Gastroesophageal sphincter (tissue), 4 donors: Measurements from ENCODE around the gene TBC1D9. TPM values are rescaled to one million over a fixed set of nuclear protein-coding genes. Genes with fewer than 3 reads are reported as not detected.

ENCODE experiments used
- ATAC-seq: fragments of 150-250 bp; one replicate; pipeline ENCODE4 v1.9.1; 2016; ENCODE audit warnings: mild to moderate bottlenecking, moderate library complexity
- H3K27ac ChIP-seq, 4 donors: fragments of 200-600 bp; sonication (generic) in 3 of 4; 1 replicate in 3 of 4; 2 replicates in 1 of 4; pipeline ENCODE4 v1.5.1; 2016 to 2019
- H3K27me3 ChIP-seq: fragments of 200-600 bp; sonication (generic); one replicate; pipeline ENCODE4 v1.5.1; 2019
- H3K36me3 ChIP-seq, 2 donors: fragments of 200-600 bp; sonication (generic); one replicate each; pipeline ENCODE4 v1.5.1; 2019; ENCODE audit warnings: control low read depth in 1 of 2
- H3K4me1 ChIP-seq, 3 donors: fragments of 200-600 bp; sonication (generic); 1 replicate in 2 of 3; 2 replicates in 1 of 3; pipeline ENCODE4 v1.5.1; 2016 to 2019; ENCODE audit warnings: control low read depth in 2 of 3
- H3K4me3 ChIP-seq, 2 donors: fragments of 200-600 bp; sonication (generic); one replicate each; pipeline ENCODE4 v1.5.1; 2019; ENCODE audit warnings: mild to moderate bottlenecking in 1 of 2, moderate library complexity in 1 of 2
- H3K9me3 ChIP-seq, 3 donors: fragments of 200-600 bp; sonication (generic); one replicate each; pipeline ENCODE4 v1.5.1; 2017 to 2019; ENCODE audit warnings: control low read depth in 2 of 3
- CTCF ChIP-seq, 4 experiments: fragments of 200-600 bp in 2 of 4; fragments of 450-650 bp in 2 of 4; sonication (generic) in 1 of 4; IDR thresholded peaks; one replicate each; pipeline ENCODE4 v1.5.1; 2017 to 2019; ENCODE audit warnings: antibody characterized with exemption in 4 of 4, mild to moderate bottlenecking in 2 of 4, moderate library complexity in 2 of 4
- EP300 ChIP-seq: sonication (generic); formaldehyde crosslinking; IDR thresholded peaks from one replicate; pipeline ENCODE4 v1.6.1; 2017; ENCODE audit warnings: antibody characterized with exemption, mild to moderate bottlenecking
- POLR2A ChIP-seq, 2 donors: fragments of 450-650 bp; IDR thresholded peaks; one replicate each; pipeline ENCODE4 v1.6.1; 2017; ENCODE audit warnings: antibody characterized with exemption in 2 of 2, mild to moderate bottlenecking in 2 of 2, moderate library complexity in 1 of 2
- POLR2AphosphoS5 ChIP-seq: sonication (generic); formaldehyde crosslinking; IDR thresholded peaks from one replicate; pipeline ENCODE4 v1.6.1; 2017; ENCODE audit warnings: antibody characterized with exemption
- WGBS, 2 donors: methylation state at CpG; one replicate each; pipeline ENCODE4 v1.1.5; 2018; ENCODE audit warnings: low coverage in 1 of 2; 5-methylcytosine and 5-hydroxymethylcytosine counted together
- total RNA-seq, 4 donors: library from RNA; depleted of rRNA; stranded (reverse); fragments of >200 nt; gene quantifications; one replicate each; pipeline ENCODE4 v1.1.0, GENCODE V29; 2016

The TBC1D9 gene
- total RNA-seq, 4 donors from 2014 or later, result 10.9 to 23.8 (median 16.6) TPM

GRCh38 chr4:140704964-140705363 lies 51.2 kb downstream of the TBC1D9 start:
- H3K36me3 ChIP-seq, result peaks cover 0 to 12% of the 10 kb centered on the region in 2 donors
- TF ChIP-seq EP300, result no peak
- no peak for TF ChIP-seq CTCF (IDR thresholded peaks at IDR 0.05)
- no peak for TF ChIP-seq POLR2AphosphoS5
- no peak for TF ChIP-seq POLR2A (IDR thresholded peaks at IDR 0.05)
- no peak overlapping the region for H3K4me3 ChIP-seq
- no peaks in the 10 kb centered on the region for H3K9me3 ChIP-seq
- no peak overlapping the region for H3K27ac ChIP-seq
- no peaks in the 10 kb centered on the region for H3K27me3 ChIP-seq
- 91 to 96% methylated on average over 2 of the region's 2 CpGs for WGBS, 2 donors
- H3K4me1 ChIP-seq, result peaks cover 0 to 7% (median 0%) of the 10 kb centered on the region in 3 donors
- ATAC-seq, result no peak

- ATAC-seq, result no peak
- Histone ChIP-seq H3K36me3 (peaks cover 0 to 12% of the 10 kb centered on the region in 2 donors), H3K4me3 (no peak overlapping the region), H3K9me3 (no peaks in the 10 kb centered on the region), H3K27ac (no peak overlapping the region), H3K27me3 (no peaks in the 10 kb centered on the region), H3K4me1 (peaks cover 0 to 7% (median 0%) of the 10 kb centered on the region in 3 donors)
- 90 to 97% methylated on average over 3 of the region's 4 CpGs for WGBS, 2 donors
- TF ChIP-seq EP300, result no peak
- TF ChIP-seq POLR2A (IDR thresholded peaks at IDR 0.05), result no peak
- TF ChIP-seq POLR2AphosphoS5, result no peak
- no peak for TF ChIP-seq CTCF (IDR thresholded peaks at IDR 0.05)
These were observed 51.7 kb downstream of the TBC1D9 start for GRCh38 chr4:140704392-140704960.

GRCh38 chr4:140703463-140703862 lies 52.7 kb downstream of the TBC1D9 start:
- Histone ChIP-seq H3K27me3 (no peaks in the 10 kb centered on the region), H3K36me3 (peaks cover 0 to 12% of the 10 kb centered on the region in 2 donors), H3K9me3 (no peaks in the 10 kb centered on the region), H3K27ac (no peak overlapping the region), H3K4me1 (peaks cover 0 to 7% (median 0%) of the 10 kb centered on the region in 3 donors), H3K4me3 (no peak overlapping the region)
- no peak for ATAC-seq
- TF ChIP-seq POLR2AphosphoS5 (no peak), POLR2A (IDR thresholded peaks at IDR 0.05) (no peak), CTCF (IDR thresholded peaks at IDR 0.05) (no peak), EP300 (no peak)
- WGBS, 2 donors, result 65 to 80% methylated on average over 1 to 2 of the region's 2 CpGs

GRCh38 chr4:140702096-140702757 lies 54.0 kb downstream of the TBC1D9 start:
- Histone ChIP-seq H3K36me3 (peaks cover 0 to 18% of the 10 kb centered on the region in 2 donors), H3K27me3 (no peaks in the 10 kb centered on the region), H3K9me3 (no peaks in the 10 kb centered on the region), H3K4me1 (peaks cover 0 to 7% (median 0%) of the 10 kb centered on the region in 3 donors), H3K4me3 (no peak overlapping the region), H3K27ac (no peak overlapping the region)
- ATAC-seq, result no peak
- TF ChIP-seq EP300 (no peak), CTCF (IDR thresholded peaks at IDR 0.05) (no peak), POLR2AphosphoS5 (no peak), POLR2A (IDR thresholded peaks at IDR 0.05) (no peak)
- 40 to 90% methylated on average over 1 to 6 of the region's 6 CpGs for WGBS, 2 donors

GRCh38 chr4:140701071-140701470 lies 55.1 kb downstream of the TBC1D9 start:
- WGBS, 2 donors, result 82 to 83% methylated on average over 6 of the region's 6 CpGs
- peaks cover 0 to 4% (median 0%) of the 10 kb centered on the region in 3 donors for H3K4me1 ChIP-seq
- TF ChIP-seq EP300 (no peak), POLR2AphosphoS5 (no peak), POLR2A (IDR thresholded peaks at IDR 0.05) (no peak), CTCF (IDR thresholded peaks at IDR 0.05) (no peak)
- H3K27me3 ChIP-seq, result no peaks in the 10 kb centered on the region
- H3K9me3 ChIP-seq, result no peaks in the 10 kb centered on the region
- H3K4me3 ChIP-seq, result no peak overlapping the region
- no peak overlapping the region for H3K27ac ChIP-seq
- peaks cover 0 to 18% of the 10 kb centered on the region in 2 donors for H3K36me3 ChIP-seq
- ATAC-seq, result no peak
